ENCODE measurements around the gene ARF1.

GRCh38 chr1:228096416-228097332 is 14.2 kb downstream of the ARF1 start:
- TF ChIP-seq CTCF (IDR thresholded peaks at IDR 0.05): no peak
- TF ChIP-seq POLR2A (IDR thresholded peaks at IDR 0.05): no peak
